GM21528 (cell line): ENCODE data around the gene CNKSR3.

Experiments
- ATAC-seq: cut with Tn5 transposase; IDR thresholded peaks from one replicate; pipeline ENCODE4 v1.9.1; 2021; ENCODE audit warnings: mild to moderate bottlenecking, moderate library complexity; ENCODE audit not compliant: unreplicated experiment, low FRiP score

CNKSR3 gene

GRCh38 chr6:154481521-154482013 is 28.9 kb downstream of the CNKSR3 start:
- ATAC-seq, result no peak

DNA sequence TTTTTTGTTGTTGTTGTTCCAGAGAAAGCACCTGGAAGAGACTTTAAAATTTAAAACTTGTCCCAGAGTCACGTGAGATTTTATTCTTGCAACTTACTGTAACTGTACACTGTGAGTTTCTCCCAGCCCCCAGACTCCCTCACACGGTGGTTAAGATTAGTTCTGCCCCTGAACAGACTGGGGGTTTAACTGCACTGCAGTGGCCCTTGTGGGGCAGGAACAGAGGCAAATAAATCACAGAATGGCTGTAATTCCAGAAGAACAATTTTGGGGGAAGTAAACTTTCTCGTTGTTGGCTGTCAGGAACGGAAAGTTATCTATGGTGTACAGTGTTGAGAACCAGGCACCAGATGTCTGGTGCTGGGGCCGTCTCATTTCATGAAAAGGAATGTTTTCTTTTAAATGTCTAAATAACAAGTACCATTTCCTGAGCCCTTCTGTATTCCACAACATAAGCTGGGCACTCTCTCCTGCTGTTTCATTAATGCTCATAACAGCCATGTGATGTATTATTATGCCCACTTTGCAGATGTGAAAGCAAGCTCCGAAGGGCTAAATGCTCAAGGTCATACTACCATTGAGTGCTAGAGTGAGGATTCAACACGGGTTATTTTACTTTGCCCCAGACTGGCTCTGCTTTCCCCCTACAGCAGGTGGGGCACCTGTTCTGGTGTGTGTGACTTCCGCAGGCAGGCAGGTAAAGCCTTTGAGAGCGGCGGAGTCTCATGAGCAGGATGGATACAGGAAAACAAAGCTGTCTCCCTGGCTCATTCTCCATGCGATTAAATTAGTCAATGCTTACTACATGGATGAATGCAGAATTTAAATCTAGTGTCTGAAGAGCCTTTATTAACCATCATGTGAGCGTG is 30.5 kb downstream of the CNKSR3 start:
- no peak for ATAC-seq

GRCh38 chr6:154479351-154479769 is 31.1 kb downstream of the CNKSR3 start:
- no peak for ATAC-seq

DNA sequence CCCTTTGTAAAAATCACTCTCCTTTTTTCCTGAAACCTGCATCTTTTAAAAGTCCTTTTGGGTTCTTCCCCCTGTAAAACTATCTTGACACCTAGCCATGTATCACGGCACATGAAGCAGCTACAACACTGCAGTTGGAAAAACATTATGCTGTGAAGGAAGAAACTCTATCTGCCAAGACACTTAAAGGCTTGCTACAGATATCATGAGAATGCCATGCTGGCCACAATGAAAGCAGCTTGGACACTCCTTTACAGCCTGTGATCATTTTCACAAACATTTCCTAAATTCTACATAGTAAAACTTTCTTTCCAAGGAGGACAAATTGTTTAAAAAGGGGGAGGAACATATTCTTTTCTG is 31.8 kb downstream of the CNKSR3 start:
- no peak for ATAC-seq

GRCh38 chr6:154478021-154478700 is 32.3 kb downstream of the CNKSR3 start:
- no peak for ATAC-seq

DNA sequence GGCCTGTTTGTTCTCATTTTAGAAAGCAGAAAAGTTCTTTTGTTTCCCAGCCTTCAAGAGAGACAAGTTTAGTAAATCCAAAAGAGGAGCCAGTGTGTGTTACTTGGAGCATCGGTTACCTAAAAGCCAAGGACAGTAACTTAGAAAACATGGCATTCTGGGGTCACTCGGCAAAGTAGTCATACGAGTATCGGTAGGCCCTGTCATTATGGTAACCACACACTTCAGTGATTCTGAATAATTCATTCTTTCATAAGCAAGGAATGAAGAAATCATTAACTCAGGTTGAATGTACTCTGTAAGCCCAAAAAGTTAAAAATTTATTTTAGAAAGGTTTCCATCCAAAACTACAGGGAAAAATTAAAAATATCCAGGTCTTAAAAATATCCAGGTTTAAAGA is 34.0 kb downstream of the CNKSR3 start:
- ATAC-seq, result no peak

- ATAC-seq, result no peak
These were observed 35.6 kb downstream of the CNKSR3 start for GRCh38 chr6:154474648-154475428.

GRCh38 chr6:154473324-154473723 is 37.2 kb downstream of the CNKSR3 start:
- no peak for ATAC-seq

DNA sequence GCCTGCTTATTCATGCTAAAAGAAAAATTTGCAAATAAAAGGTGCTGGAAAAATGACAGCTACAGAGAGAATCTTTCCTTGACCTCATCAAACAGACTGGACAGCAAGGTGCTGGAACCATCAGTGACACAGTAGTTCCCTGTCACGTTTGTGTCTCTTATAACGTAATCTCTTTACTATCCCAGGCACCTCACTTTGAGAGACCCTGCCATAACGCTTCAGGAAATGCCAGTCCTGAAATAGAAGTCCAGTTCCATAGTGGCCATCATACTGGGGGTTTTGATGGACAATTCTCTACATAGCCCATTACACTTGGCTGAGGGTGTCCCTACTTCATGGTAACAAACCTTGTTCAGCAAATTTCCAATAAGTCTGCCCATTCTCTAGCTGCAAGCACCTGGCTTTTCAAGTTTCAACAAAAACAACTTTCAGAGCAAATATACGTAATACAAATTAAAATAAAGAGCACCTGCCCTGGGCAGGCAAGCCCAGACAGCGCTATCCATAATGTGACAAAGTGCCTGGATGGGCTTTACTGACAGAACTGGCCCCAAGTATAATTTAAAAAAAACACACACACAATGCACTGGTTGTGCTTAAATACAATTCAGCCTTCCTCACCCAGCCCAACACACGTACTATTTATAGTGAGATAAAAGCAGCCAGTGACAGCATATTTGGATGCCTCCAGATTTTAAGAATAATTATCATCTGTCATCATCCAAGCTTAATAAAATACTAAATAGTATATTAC is 38.7 kb downstream of the CNKSR3 start:
- no peak for ATAC-seq

DNA sequence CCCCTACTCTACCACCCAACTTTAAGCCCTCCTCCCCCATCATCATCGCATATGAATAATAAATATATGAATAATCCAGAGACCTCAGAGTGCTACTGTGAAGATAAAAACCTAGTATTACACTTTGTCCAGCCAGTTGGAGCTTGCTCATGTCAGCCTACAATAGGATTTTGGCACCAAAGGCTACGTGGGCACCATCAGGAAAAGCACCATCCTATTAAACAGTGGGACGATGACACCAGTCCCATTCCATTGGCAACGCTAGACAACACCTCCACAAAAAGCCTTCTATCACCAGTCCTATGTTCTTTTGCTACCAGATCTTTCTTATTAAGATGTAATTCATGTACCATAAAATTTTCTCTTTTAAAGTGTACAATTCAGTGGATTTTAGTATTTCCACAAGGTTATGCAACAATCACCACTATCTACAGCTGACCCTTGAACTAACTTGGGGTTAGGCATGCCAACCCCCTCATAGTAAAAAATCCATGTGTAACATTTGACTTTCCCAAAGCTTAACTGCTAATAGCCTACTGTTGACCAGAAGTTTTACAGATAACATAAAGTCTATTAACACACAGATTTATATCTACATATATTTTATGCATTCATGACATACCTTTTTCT is 41.1 kb downstream of the CNKSR3 start:
- no peak for ATAC-seq

GRCh38 chr6:154468760-154469159 is 41.7 kb downstream of the CNKSR3 start:
- ATAC-seq, result no peak

- ATAC-seq, result no peak
These were observed 43.4 kb downstream of the CNKSR3 start for GRCh38 chr6:154466971-154467679.

DNA sequence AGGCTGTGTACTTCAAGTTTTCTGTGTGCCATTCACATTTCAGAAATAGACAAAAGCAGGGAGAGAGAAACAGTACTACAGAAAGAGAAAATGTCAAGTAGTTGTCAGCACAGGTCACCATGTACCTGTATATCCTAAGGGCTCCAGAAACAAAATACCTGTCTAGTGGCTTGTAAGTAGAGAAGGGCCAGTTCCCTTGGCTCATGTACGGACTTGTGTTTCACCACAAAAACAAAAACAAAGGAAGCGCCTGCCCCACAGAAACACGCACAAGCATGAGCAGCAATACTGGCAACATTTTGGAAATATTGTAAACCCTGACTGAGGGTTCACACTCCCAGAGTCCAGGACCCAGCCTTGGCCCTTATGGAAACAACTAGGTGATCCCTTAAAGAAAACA is 44.3 kb downstream of the CNKSR3 start:
- ATAC-seq, result no peak

- no peak for ATAC-seq
These were observed 46.7 kb downstream of the CNKSR3 start for GRCh38 chr6:154463573-154464419.

- ATAC-seq, result no peak
These were observed 48.1 kb downstream of the CNKSR3 start for GRCh38 chr6:154462425-154462824.

DNA sequence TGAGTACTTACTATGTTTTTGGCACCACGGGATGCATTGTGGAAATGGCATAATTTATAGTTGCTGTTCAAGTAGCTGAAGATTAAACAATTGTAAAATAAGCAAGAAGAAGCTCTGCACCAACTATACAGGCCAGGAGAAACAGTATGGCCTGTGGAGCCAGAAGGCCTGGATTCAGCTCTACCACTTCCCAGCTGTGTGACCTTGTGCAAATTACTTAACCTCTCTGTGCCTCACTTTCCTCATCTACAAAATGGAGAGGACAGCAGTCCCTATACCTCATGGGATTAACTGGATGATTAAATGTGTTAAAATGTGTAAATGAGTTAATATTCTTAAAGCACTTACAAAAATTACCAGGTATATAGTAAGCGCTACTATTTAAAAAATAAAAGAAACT is 49.1 kb downstream of the CNKSR3 start:
- no peak for ATAC-seq

DNA sequence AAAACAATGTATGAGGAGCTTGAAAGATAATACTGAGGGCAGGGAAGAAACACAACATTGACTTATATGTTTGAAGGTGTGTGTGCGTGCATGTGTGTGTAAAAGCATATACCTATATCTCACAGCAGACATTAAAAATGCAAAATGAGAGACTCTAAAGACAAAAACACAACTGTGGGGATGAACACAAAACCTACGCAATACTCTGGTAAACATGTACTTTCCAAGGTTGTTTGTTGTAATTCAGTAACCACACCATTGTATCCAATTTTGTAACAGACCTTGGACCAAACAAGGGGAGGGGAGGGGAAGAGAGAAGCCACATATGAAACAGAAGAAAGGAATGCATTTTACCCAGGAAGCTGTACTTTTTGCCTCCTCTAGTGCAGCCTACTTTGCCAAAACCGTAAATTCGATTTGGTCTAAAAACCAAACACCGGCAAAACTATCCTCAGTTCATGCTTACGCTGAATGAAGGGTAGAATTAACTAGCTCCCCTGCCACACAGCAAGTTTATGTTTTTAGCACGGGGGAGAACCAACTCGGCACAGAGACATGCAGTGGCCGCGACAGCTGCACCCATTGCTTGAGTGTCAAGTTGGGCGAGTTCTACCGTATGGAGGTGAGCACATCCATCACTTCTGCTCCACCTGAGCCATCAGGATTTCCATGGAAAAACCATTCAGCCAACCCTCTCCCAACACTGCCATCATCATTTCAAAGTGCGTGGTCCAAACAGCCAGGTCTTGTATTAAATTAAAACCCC is 50.0 kb downstream of the CNKSR3 start:
- ATAC-seq, result no peak

GRCh38 chr6:154459513-154459912 is 51.0 kb downstream of the CNKSR3 start:
- no peak for ATAC-seq
